HCT116 (cell line): Measurements from ENCODE around the gene KIF18B. TPM values are rescaled to one million over a fixed set of nuclear protein-coding genes. Genes with fewer than 3 reads are reported as not detected.

Experiments
- ATAC-seq: fragments of 200-7000 bp; cut with Tn5 transposase; 2 replicates; pipeline ENCODE4 v1.9.1; 2020; ENCODE audit warnings: mild to moderate bottlenecking, moderate library complexity
- BruUV-seq: library from RNA; stranded (reverse); fragments of 400-500 nt; replicated peaks from 2 replicates; lab custom pipeline; 2021; lab: Mats Ljungman, UMichigan
- CTCF ChIA-PET: fragments of 300-600 bp; sonication (Branson Sonifier 250); formaldehyde crosslinking; loops from one replicate; lab custom pipeline; 2021; ENCODE audit warnings: antibody characterized with exemption; lab: Charles Lee
- POLR2A ChIA-PET: fragments of 300-600, 350-600 bp; sonication (Branson Sonifier 250); formaldehyde crosslinking; loops from one replicate; lab custom pipeline; 2021; ENCODE audit warnings: antibody characterized with exemption; lab: Charles Lee
- RAD21 ChIA-PET, 2 experiments: fragments of 300-600 bp; sonication (Branson Sonifier 250); formaldehyde crosslinking; loops; one replicate each; lab custom pipeline; 2023; ENCODE audit warnings: low total read pairs in 2 of 2; ENCODE audit not compliant: uncharacterized antibody in 2 of 2, unreplicated experiment in 2 of 2, low non-redundant PET in 1 of 2; lab: Charles Lee
- DNase-seq: peaks from one replicate; pipeline ENCODE4 v3.0.0-alpha.2; 2010; ENCODE audit warnings: low read depth, low spot score
- H2AFZ ChIP-seq: fragments of 200-600 bp; shearing (Covaris generic), sonication (generic); 2 replicates; pipeline ENCODE4 v1.6.1; 2017; ENCODE audit warnings: low read depth, mixed run types, mixed read lengths, antibody characterized with exemption, low read length; ENCODE audit not compliant: poor library complexity, severe bottlenecking
- H3K27ac ChIP-seq: 2 replicates; pipeline ENCODE4 v1.5.1; 2012; ENCODE audit warnings: low read depth, low read length
- H3K27me3 ChIP-seq: fragments of 200-600 bp; sonication (generic); 2 replicates; pipeline ENCODE4 v1.6.1; 2016; ENCODE audit warnings: mixed run types, low read length, mixed read lengths; ENCODE audit not compliant: insufficient read depth
- H3K36me3 ChIP-seq, 2 experiments: fragments of 200-500 bp in 1 of 2; fragments of 200-600 bp in 1 of 2; sonication (Bioruptor generic) in 1 of 2; sonication (generic) in 1 of 2; 2 replicates each; pipeline versions ENCODE4 v1.5.1 to v1.6.1; 2014 to 2016; ENCODE audit warnings: low read length in 2 of 2, inconsistent platforms in 1 of 2, mixed read lengths in 1 of 2, mixed run types in 1 of 2; ENCODE audit not compliant: insufficient read depth in 2 of 2, control insufficient read depth in 1 of 2
- H3K4me1 ChIP-seq, 2 experiments: fragments of 200-600 bp in 1 of 2; sonication (generic) in 1 of 2; 2 replicates each; pipeline versions ENCODE4 v1.5.1 to v1.6.1; 2012 to 2017; ENCODE audit warnings: low read length in 2 of 2, inconsistent platforms in 1 of 2, mild to moderate bottlenecking in 1 of 2, mixed read lengths in 1 of 2, mixed run types in 1 of 2, moderate library complexity in 1 of 2; ENCODE audit not compliant: insufficient read depth in 2 of 2, control insufficient read depth in 1 of 2
- H3K4me2 ChIP-seq: fragments of 200-600 bp; sonication (generic); 2 replicates; pipeline ENCODE4 v1.6.1; 2017; ENCODE audit warnings: mixed run types, low read length, mixed read lengths
- H3K4me3 ChIP-seq, 2 experiments: fragments of 200-600 bp in 1 of 2; sonication (generic) in 1 of 2; replicated peaks in 1 of 2; 2 replicates each; pipeline ENCODE4 v1.5.1; 2011 to 2016; ENCODE audit warnings: low read length in 2 of 2, control low read depth in 1 of 2, low read depth in 1 of 2, mild to moderate bottlenecking in 1 of 2, mixed read lengths in 1 of 2, mixed run types in 1 of 2
- H3K79me2 ChIP-seq: fragments of 200-600 bp; sonication (generic); 2 replicates; pipeline ENCODE4 v1.6.1; 2017; ENCODE audit warnings: mild to moderate bottlenecking, mixed run types, low read length, moderate library complexity, mixed read lengths; ENCODE audit not compliant: insufficient read depth
- H3K9ac ChIP-seq: fragments of 200-600 bp; sonication (generic); 2 replicates; pipeline ENCODE4 v1.6.1; 2016; ENCODE audit warnings: low read length, mixed read lengths
- H3K9me2 ChIP-seq: fragments of 200-600 bp; sonication (generic), shearing (Covaris generic); 2 replicates; pipeline ENCODE4 v1.6.1; 2017; ENCODE audit warnings: mixed run types, mild to moderate bottlenecking, moderate library complexity; ENCODE audit not compliant: insufficient read depth
- H3K9me3 ChIP-seq, 2 experiments: fragments of 200-500 bp in 1 of 2; fragments of 200-600 bp in 1 of 2; sonication (Bioruptor generic) in 1 of 2; sonication (generic) in 1 of 2; 2 replicates each; pipeline ENCODE4 v1.6.1; 2014 to 2017; ENCODE audit warnings: low read length in 2 of 2, mixed read lengths in 2 of 2, inconsistent platforms in 1 of 2, low read depth in 1 of 2, mild to moderate bottlenecking in 1 of 2, mixed run types in 1 of 2, moderate library complexity in 1 of 2; ENCODE audit not compliant: control insufficient read depth in 1 of 2, insufficient read depth in 1 of 2
- H4K20me1 ChIP-seq: fragments of 200-600 bp; sonication (generic), shearing (Covaris generic); 2 replicates; pipeline ENCODE4 v1.6.1; 2017; ENCODE audit warnings: mixed run types, mild to moderate bottlenecking, moderate library complexity; ENCODE audit not compliant: insufficient read depth
- CEBPB ChIP-seq: IDR thresholded peaks from 2 replicates; pipeline ENCODE4 v1.6.1; 2012; ENCODE audit warnings: low read depth
- ELF1 ChIP-seq: IDR thresholded peaks from 2 replicates; pipeline ENCODE4 v1.6.1; 2012; ENCODE audit warnings: low read depth, borderline replicate concordance
- EZH2phosphoT487 ChIP-seq: fragments of 200-600 bp; IDR thresholded peaks from 2 replicates; pipeline ENCODE4 v1.6.1; 2018; ENCODE audit warnings: antibody characterized with exemption, borderline replicate concordance
- FOSL1 ChIP-seq: IDR thresholded peaks from 2 replicates; pipeline ENCODE4 v1.6.1; 2012; ENCODE audit warnings: low read depth
- POLR2A ChIP-seq: IDR thresholded peaks from 2 replicates; pipeline ENCODE4 v1.7.0; 2011; ENCODE audit warnings: borderline replicate concordance; ENCODE audit not compliant: insufficient read depth, insufficient read length; ENCODE audit errors: extremely low read depth
- POLR2AphosphoS5 ChIP-seq: IDR thresholded peaks from 2 replicates; pipeline ENCODE4 v1.6.1; 2011; ENCODE audit warnings: mild to moderate bottlenecking, low read depth, low read length, moderate library complexity
- SRF ChIP-seq: IDR thresholded peaks from 2 replicates; pipeline ENCODE4 v1.6.1; 2012; ENCODE audit warnings: low read depth
- TCF7L2 ChIP-seq: IDR thresholded peaks from 2 replicates; pipeline ENCODE4 v1.7.0; 2011; ENCODE audit warnings: borderline replicate concordance, inconsistent platforms; ENCODE audit not compliant: insufficient read depth, insufficient read length; ENCODE audit errors: extremely low read depth
- ZFX ChIP-seq: fragments of 450-650 bp; IDR thresholded peaks from 2 replicates; pipeline ENCODE4 v1.6.1; 2017
- intact Hi-C: fragments of 100-400 bp; cut with micrococcal nuclease; formaldehyde crosslinking; loops from 2 replicates; pipeline ENCODE4 v1.10.0; 2022
- total RNA-seq: library from RNA; stranded (reverse); gene quantifications from one replicate; pipeline ENCODE4 v1.2.1, GENCODE V29; 2021; ENCODE audit not compliant: unreplicated experiment
- TF ChIP-seq, protein P1 (sequence below): IDR thresholded peaks from 2 replicates; pipeline ENCODE4 v1.6.1; 2012
- TF ChIP-seq, protein P2 (sequence below): IDR thresholded peaks from 2 replicates; pipeline ENCODE4 v1.6.1; 2012
- TF ChIP-seq, protein P3 (sequence below), 3 experiments: fragments of 200-600 bp in 1 of 3; sonication (generic) in 1 of 3; IDR thresholded peaks in 2 of 3; conservative IDR thresholded peaks in 1 of 3; 2 replicates each; pipeline ENCODE4 v1.5.1; 2012 to 2017; ENCODE audit warnings: low read depth in 2 of 3, low read length in 2 of 3, antibody characterized with exemption in 1 of 3, borderline replicate concordance in 1 of 3, control low read depth in 1 of 3, mild to moderate bottlenecking in 1 of 3, mixed read lengths in 1 of 3, mixed run types in 1 of 3, moderate library complexity in 1 of 3; ENCODE audit not compliant: insufficient read depth in 1 of 3

Gene KIF18B
- total RNA-seq, 1 experiment from 2014 or later, result 76.4 TPM

DNA sequence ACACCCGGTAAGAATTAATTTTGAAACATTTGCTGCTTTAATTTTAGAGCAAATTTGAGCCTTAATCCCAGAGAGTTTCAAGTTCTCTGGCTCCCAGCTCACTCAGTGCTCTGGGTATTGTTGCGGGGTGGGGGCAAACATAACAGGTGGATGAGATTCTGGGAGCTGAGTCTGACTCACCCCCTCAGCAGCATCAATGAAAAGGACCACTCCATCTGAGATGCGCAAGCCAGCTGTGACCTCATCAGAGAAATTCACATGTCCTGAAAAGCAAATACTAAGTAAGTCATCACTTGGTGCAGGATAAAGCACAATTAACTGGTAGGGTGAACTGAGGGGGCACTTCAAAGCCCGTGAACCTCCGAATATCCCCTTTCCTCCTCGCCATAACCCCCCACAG lies 68.2 kb downstream of the KIF18B start:
- peaks cover 60 to 68% of the 10 kb centered on the region in 2 experiments for H3K36me3 ChIP-seq
- RAD21 ChIA-PET, result interaction anchor here in 1 of 2 experiments (1.8 kb wide), 1 partner anchor 104 kb away, joined by 6 read pairs; no protein-coding TSS in a partner anchor

More for the DNA sequence above, 68.2 kb downstream of the KIF18B start:
- no peak for TF ChIP-seq POLR2A
- no peak for TF ChIP-seq TCF7L2
- TF ChIP-seq, protein P1, sequence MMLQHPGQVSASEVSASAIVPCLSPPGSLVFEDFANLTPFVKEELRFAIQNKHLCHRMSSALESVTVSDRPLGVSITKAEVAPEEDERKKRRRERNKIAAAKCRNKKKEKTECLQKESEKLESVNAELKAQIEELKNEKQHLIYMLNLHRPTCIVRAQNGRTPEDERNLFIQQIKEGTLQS, result no peak
- TF ChIP-seq POLR2AphosphoS5, result no peak
- TF ChIP-seq, protein P2, sequence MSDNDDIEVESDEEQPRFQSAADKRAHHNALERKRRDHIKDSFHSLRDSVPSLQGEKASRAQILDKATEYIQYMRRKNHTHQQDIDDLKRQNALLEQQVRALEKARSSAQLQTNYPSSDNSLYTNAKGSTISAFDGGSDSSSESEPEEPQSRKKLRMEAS, result no peak
- TF ChIP-seq FOSL1, result no peak
- TF ChIP-seq ZFX, result no peak
- TF ChIP-seq CEBPB, result no peak
- no peak for TF ChIP-seq SRF
- TF ChIP-seq EZH2phosphoT487, result no peak
- TF ChIP-seq, protein P3, sequence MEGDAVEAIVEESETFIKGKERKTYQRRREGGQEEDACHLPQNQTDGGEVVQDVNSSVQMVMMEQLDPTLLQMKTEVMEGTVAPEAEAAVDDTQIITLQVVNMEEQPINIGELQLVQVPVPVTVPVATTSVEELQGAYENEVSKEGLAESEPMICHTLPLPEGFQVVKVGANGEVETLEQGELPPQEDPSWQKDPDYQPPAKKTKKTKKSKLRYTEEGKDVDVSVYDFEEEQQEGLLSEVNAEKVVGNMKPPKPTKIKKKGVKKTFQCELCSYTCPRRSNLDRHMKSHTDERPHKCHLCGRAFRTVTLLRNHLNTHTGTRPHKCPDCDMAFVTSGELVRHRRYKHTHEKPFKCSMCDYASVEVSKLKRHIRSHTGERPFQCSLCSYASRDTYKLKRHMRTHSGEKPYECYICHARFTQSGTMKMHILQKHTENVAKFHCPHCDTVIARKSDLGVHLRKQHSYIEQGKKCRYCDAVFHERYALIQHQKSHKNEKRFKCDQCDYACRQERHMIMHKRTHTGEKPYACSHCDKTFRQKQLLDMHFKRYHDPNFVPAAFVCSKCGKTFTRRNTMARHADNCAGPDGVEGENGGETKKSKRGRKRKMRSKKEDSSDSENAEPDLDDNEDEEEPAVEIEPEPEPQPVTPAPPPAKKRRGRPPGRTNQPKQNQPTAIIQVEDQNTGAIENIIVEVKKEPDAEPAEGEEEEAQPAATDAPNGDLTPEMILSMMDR (IDR thresholded peaks at IDR 0.05 in 2 of 3, conservative IDR thresholded peaks at IDR 0.05 in 1 of 3; ENCODE audit: borderline replicate concordance in 1 of 3, insufficient read depth in 1 of 3, low read depth in 2 of 3, low read length in 2 of 3), result no peak
- TF ChIP-seq ELF1, result no peak
- no peaks in the 10 kb centered on the region for H3K4me1 ChIP-seq
- H3K9me3 ChIP-seq, result no peaks in the 10 kb centered on the region
- H3K4me2 ChIP-seq, result no peak overlapping the region
- peaks cover 19% of the 10 kb centered on the region for H3K79me2 ChIP-seq
- H3K27ac ChIP-seq, result no peak overlapping the region
- intact Hi-C loops, result no loop called here
- DNase-seq (no peak), ATAC-seq (no peak)
- no TSS peak for BruUV-seq
- no peaks in the 10 kb centered on the region for H3K27me3 ChIP-seq
- POLR2A ChIA-PET, result no interaction called here
- H3K9ac ChIP-seq, result no peak overlapping the region
- H3K9me2 ChIP-seq, result no peaks in the 10 kb centered on the region
- no peaks in the 10 kb centered on the region for H4K20me1 ChIP-seq
- no peak overlapping the region for H2AFZ ChIP-seq
- H3K4me3 ChIP-seq, result no peak overlapping the region
- CTCF ChIA-PET, result interaction anchor here (0.5 to 3.0 kb wide), 8 partner anchors 11 to 142 kb away, joined by 3 to 29 read pairs (median 4); no protein-coding TSS in a partner anchor
